IMR-90 (cell line): Measurements from ENCODE around the gene EEF1G. TPM values are rescaled to one million over a fixed set of nuclear protein-coding genes. Genes with fewer than 3 reads are reported as not detected.

Source experiments
- ATAC-seq: fragments of 200-7000 bp; cut with Tn5 transposase; 2 replicates; pipeline ENCODE4 v1.9.1; 2020; ENCODE audit warnings: low read depth, mild to moderate bottlenecking, moderate library complexity
- BruUV-seq: library from RNA; stranded (reverse); fragments of 400-500 nt; replicated peaks from 2 replicates; lab custom pipeline; 2021; lab: Mats Ljungman, UMichigan
- CTCF ChIA-PET: fragments of 300-600 bp; formaldehyde crosslinking; extraction: SDS; loops from one replicate; lab custom pipeline; 2021; ENCODE audit warnings: antibody characterized with exemption; lab: Yijun Ruan, JAX
- POLR2A ChIA-PET: fragments of 300-600 bp; sonication (Branson Sonifier 250); formaldehyde crosslinking; loops from one replicate; lab custom pipeline; 2022; ENCODE audit warnings: antibody characterized with exemption; ENCODE audit not compliant: unreplicated experiment; lab: Charles Lee
- DNase-seq: peaks from one replicate; pipeline ENCODE4 v3.0.0; 2013
- H2AFZ ChIP-seq: replicated peaks from 2 replicates; pipeline ENCODE3; 2013; ENCODE audit warnings: low read length, mild to moderate bottlenecking; ENCODE audit not compliant: poor library complexity
- H2AK5ac ChIP-seq: 2 replicates; pipeline ENCODE4 v1.6.1; 2013; ENCODE audit warnings: low read depth, low read length, inconsistent platforms
- H2AK9ac ChIP-seq: replicated peaks from 2 replicates; pipeline ENCODE3; 2013; ENCODE audit warnings: mild to moderate bottlenecking, low read depth, low read length, moderate library complexity; ENCODE audit not compliant: poor library complexity
- H2BK120ac ChIP-seq: 2 replicates; pipeline ENCODE4 v1.6.1; 2013; ENCODE audit warnings: low read depth, low read length, inconsistent platforms
- H2BK15ac ChIP-seq: 3 replicates; pipeline ENCODE4 v1.6.1; 2013; ENCODE audit warnings: low read depth, low read length, inconsistent platforms
- H2BK20ac ChIP-seq: 2 replicates; pipeline ENCODE4 v1.6.1; 2013; ENCODE audit warnings: low read depth, mild to moderate bottlenecking, inconsistent platforms, low read length, moderate library complexity
- H2BK5ac ChIP-seq: 2 replicates; pipeline ENCODE4 v1.6.1; 2013; ENCODE audit warnings: mild to moderate bottlenecking, low read depth, low read length, inconsistent platforms; ENCODE audit not compliant: poor library complexity, severe bottlenecking
- H3K14ac ChIP-seq: replicated peaks from 2 replicates; pipeline ENCODE4 v1.6.1; 2013; ENCODE audit warnings: low read depth, low read length, inconsistent platforms
- H3K18ac ChIP-seq: 2 replicates; pipeline ENCODE4 v1.6.1; 2013; ENCODE audit warnings: low read depth, low read length, control low read depth
- H3K23ac ChIP-seq: 2 replicates; pipeline ENCODE4 v1.6.1; 2013; ENCODE audit warnings: low read depth, low read length, inconsistent platforms
- H3K27ac ChIP-seq: 2 replicates; pipeline ENCODE4 v1.5.1; 2013; ENCODE audit warnings: mild to moderate bottlenecking, control low read depth, low read length; ENCODE audit not compliant: insufficient read depth
- H3K27me3 ChIP-seq: 2 replicates; pipeline ENCODE4 v1.6.1; 2013; ENCODE audit warnings: low read length; ENCODE audit not compliant: control insufficient read depth, insufficient read depth
- H3K36me3 ChIP-seq: 2 replicates; pipeline ENCODE4 v1.6.1; 2013; ENCODE audit warnings: low read length, mixed read lengths; ENCODE audit not compliant: control insufficient read depth, insufficient read depth
- H3K4ac ChIP-seq: 2 replicates; pipeline ENCODE4 v1.6.1; 2013; ENCODE audit warnings: low read depth, low read length, inconsistent platforms
- H3K4me1 ChIP-seq: 2 replicates; pipeline ENCODE4 v1.6.1; 2013; ENCODE audit warnings: low read length, mixed read lengths; ENCODE audit not compliant: control insufficient read depth, insufficient read depth
- H3K4me2 ChIP-seq: 2 replicates; pipeline ENCODE4 v1.6.1; 2013; ENCODE audit warnings: low read depth, mild to moderate bottlenecking, control low read depth, low read length, moderate library complexity
- H3K4me3 ChIP-seq: 2 replicates; pipeline ENCODE4 v1.5.1; 2013; ENCODE audit warnings: low read depth, mild to moderate bottlenecking, control low read depth, low read length, moderate library complexity; ENCODE audit not compliant: insufficient read depth
- H3K56ac ChIP-seq: 2 replicates; pipeline ENCODE4 v1.6.1; 2013; ENCODE audit warnings: low read length, inconsistent platforms; ENCODE audit not compliant: insufficient read depth; ENCODE audit errors: extremely low read depth
- H3K79me1 ChIP-seq, 2 experiments: 2 replicates each; pipeline ENCODE4 v1.6.1; 2013; ENCODE audit warnings: low read length in 2 of 2, inconsistent platforms in 1 of 2, low read depth in 1 of 2
- H3K9ac ChIP-seq: 2 replicates; pipeline ENCODE4 v1.6.1; 2013; ENCODE audit warnings: low read depth, low read length, control low read depth
- H3K9me1 ChIP-seq: 2 replicates; pipeline ENCODE4 v1.6.1; 2013; ENCODE audit warnings: low read length, inconsistent platforms; ENCODE audit not compliant: insufficient read depth
- H3K9me3 ChIP-seq: 2 replicates; pipeline ENCODE4 v1.6.1; 2013; ENCODE audit warnings: low read length; ENCODE audit not compliant: control insufficient read depth, insufficient read depth
- H4K20me1 ChIP-seq: 2 replicates; pipeline ENCODE4 v1.6.1; 2013; ENCODE audit warnings: low read length, inconsistent platforms; ENCODE audit not compliant: insufficient read depth
- H4K5ac ChIP-seq: 2 replicates; pipeline ENCODE4 v1.6.1; 2013; ENCODE audit warnings: mild to moderate bottlenecking, low read depth, low read length, control low read depth
- H4K8ac ChIP-seq, 2 experiments: 2 replicates each; pipeline ENCODE4 v1.6.1; 2013; ENCODE audit warnings: low read depth in 2 of 2, low read length in 2 of 2, control low read depth in 1 of 2, inconsistent platforms in 1 of 2
- H4K91ac ChIP-seq: 2 replicates; pipeline ENCODE4 v1.6.1; 2013; ENCODE audit warnings: low read depth, low read length, inconsistent platforms; ENCODE audit not compliant: insufficient read depth
- MAZ ChIP-seq: IDR thresholded peaks from 2 replicates; pipeline ENCODE4 v1.6.1; 2012; ENCODE audit warnings: low read depth, mild to moderate bottlenecking, low read length, improper control_type of control experiment, moderate library complexity, borderline replicate concordance
- POLR2A ChIP-seq: IDR thresholded peaks from 2 replicates; pipeline ENCODE4 v1.6.1; 2012; ENCODE audit warnings: mild to moderate bottlenecking, low read depth, low read length
- WGBS, 2 experiments: methylation state at CpG; one replicate each; pipeline versions ENCODE4 v1.1.5 to v1.1.7; 2013; ENCODE audit warnings: missing lambda C conversion rate in 2 of 2; ENCODE audit not compliant: insufficient read length in 1 of 2; ENCODE audit errors: extremely low coverage in 2 of 2; 5-methylcytosine and 5-hydroxymethylcytosine counted together
- dilution Hi-C: fragments of 300-500 bp; cut with HindIII; formaldehyde crosslinking; loops from one replicate; pipeline ENCODE4 v1.14.3; 2018; ENCODE audit warnings: low sequenced_read_pairs; ENCODE audit not compliant: unreplicated experiment
- in situ Hi-C: fragments of 300-500 bp; cut with MboI; formaldehyde crosslinking; loops from 3 replicates; pipeline ENCODE4 v1.14.3; 2019; ENCODE audit warnings: low sequenced_read_pairs, inconsistent platforms, mixed read lengths
- intact Hi-C: fragments of 100-400 bp; cut with micrococcal nuclease; formaldehyde crosslinking; loops from 2 replicates; pipeline ENCODE4 v1.10.0; 2022
- polyA plus RNA-seq, 3 experiments: library from polyadenylated mRNA; depleted of rRNA; stranded (reverse); fragments of >200 nt; gene quantifications; 2 replicates each; pipeline ENCODE4 v1.2.3, GENCODE V29; 2012; ENCODE audit warnings: low replicate concordance in 1 of 3
- total RNA-seq: library from RNA; depleted of rRNA; stranded (reverse); fragments of >200 nt; gene quantifications from 2 replicates; pipeline ENCODE4 v1.2.3, GENCODE V29; 2012

Gene EEF1G
- total and polyA plus RNA-seq, 2 of the 4 experiments (the other 2 are of a cell fraction), result 1,684 to 1,857 TPM

DNA sequence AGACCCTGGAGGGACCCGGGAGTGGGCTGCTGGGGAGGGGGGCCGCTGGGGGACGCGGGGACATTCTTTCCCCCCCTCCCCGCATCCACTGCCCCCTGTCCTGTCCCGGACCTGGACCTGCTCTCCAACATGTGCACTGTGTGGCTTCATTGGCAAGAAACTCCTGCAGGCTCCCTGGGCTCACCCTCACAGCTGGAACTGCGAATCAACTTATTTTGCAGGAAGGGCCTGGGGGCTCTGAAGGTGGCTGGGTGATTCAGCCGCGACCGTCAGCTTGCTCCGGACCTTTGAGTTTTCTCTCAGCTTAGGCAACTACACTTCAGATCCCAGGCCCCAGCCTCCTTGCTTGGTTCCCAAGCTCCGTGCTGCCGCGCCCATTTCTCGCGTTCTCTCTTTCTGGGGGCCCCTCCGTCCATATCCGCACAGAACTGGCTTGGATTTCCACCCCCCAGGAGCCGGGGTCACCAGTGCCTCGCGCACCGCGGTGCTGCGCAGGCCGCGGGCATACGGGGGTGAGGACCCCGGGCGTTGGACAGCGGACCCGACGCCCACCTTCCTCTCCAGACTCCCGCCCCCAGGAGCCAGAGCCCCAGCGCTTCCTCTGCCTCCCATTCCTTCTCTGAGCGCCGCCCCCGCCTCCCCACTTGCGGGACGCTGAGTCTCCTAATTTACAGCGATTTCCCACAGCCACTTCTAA is 26.6 kb downstream of the EEF1G start:
- no peak for TF ChIP-seq POLR2A
- TF ChIP-seq MAZ, result peak; percentile 26; the same call in 1 of the 2 replicates
- Histone ChIP-seq H3K9me3 (no peaks in the 10 kb centered on the region), H3K4me1 (peaks cover 19% of the 10 kb centered on the region), H3K27ac (peak overlapping the region; percentile 94), H4K5ac (peak overlapping the region; percentile 62), H3K79me1 (peaks cover 3 to 47% of the 10 kb centered on the region in 2 experiments; a peak in 2 of 4 replicates), H3K4me3 (peak overlapping the region; percentile 85), H2AK5ac (peak overlapping the region; percentile 47), H3K27me3 (no peaks in the 10 kb centered on the region), H2AFZ (peak overlapping the region; percentile 85), H3K14ac (peak overlapping the region; percentile 73), H3K4me2 (peak overlapping the region; percentile 95), H4K20me1 (peaks cover 35% of the 10 kb centered on the region), H2BK20ac (peak overlapping the region; percentile 39; the same call in 1 of the 2 replicates), H2BK5ac (peak overlapping the region; percentile 67), H3K56ac (peak overlapping the region; percentile 69; the same call in 1 of the 2 replicates), H3K23ac (peak overlapping the region; percentile 76), H2BK120ac (peak overlapping the region; percentile 79; the same call in 1 of the 2 replicates), H4K91ac (peak overlapping the region; percentile 78), H2AK9ac (peak overlapping the region; percentile 97), H3K9ac (peak overlapping the region; percentile 91), H4K8ac (peak overlapping the region; percentile 67 to 81), H3K36me3 (peaks cover 7% of the 10 kb centered on the region), H3K9me1 (peaks cover 8% of the 10 kb centered on the region), H3K18ac (peak overlapping the region; percentile 84), H2BK15ac (peak overlapping the region; percentile 66; the same call in 1 of the 3 replicates), H3K4ac (peak overlapping the region; percentile 97)
- intact Hi-C loops, result no loop called here
- ATAC-seq (peak; percentile 1), DNase-seq (peak; percentile 49)
- 8% methylated on average over 12 of the region's 40 CpGs; no CpG with 5 or more reads in 1 of the 2 experiments for WGBS, 2 experiments
- ChIA-PET POLR2A (interaction anchor here (0.5 to 1.1 kb wide), 3 partner anchors 9 to 137 kb away, joined by 3 to 8 read pairs (median 8); no protein-coding TSS in a partner anchor), CTCF (interaction anchor here (0.9 to 2.3 kb wide), 2 partner anchors 13 to 122 kb away, joined by 3 to 7 read pairs; no protein-coding TSS in a partner anchor)
- dilution Hi-C loops, result no loop called here
- in situ Hi-C loops, result no loop called here
- no TSS peak for BruUV-seq
